ENCODE results near the gene CA11.
"Not testable (repeated sequence)": the region's sequence is repeated elsewhere in the genome, so short reads cannot be mapped to it uniquely, and the experiment has no call there.

CA11 gene

GRCh38 chr19:48664476-48664875, 18.5 kb upstream of the CA11 start:
- no peak for TF ChIP-seq CTCF (IDR thresholded peaks at IDR 0.05; ENCODE audit: insufficient read depth, low read length, missing control alignments)

GRCh38 chr19:48663667-48664066, 17.7 kb upstream of the CA11 start:
- no peak for TF ChIP-seq CTCF (IDR thresholded peaks at IDR 0.05; ENCODE audit: insufficient read depth, low read length, missing control alignments)
- H3K4me3 ChIP-seq (ENCODE audit: low read depth, low read length): no peak overlapping the region
- ChIA-PET CTCF (interaction anchor here (1.4 to 6.5 kb wide), 2 partner anchors 11 to 26 kb away, joined by 3 to 58 read pairs; no protein-coding TSS in a partner anchor), POLR2A (no interaction called here)
- no peak for DNase-seq (ENCODE audit: low read depth, low spot score)

More at GRCh38 chr19:48664476-48664875, 18.5 kb upstream of the CA11 start:
- CTCF ChIA-PET: interaction anchor here (1.0 to 6.5 kb wide), 2 partner anchors 10 to 13 kb away, joined by 4 to 58 read pairs; no protein-coding TSS in a partner anchor
- no peak overlapping the region for H3K4me3 ChIP-seq (ENCODE audit: low read depth, low read length)
- DNase-seq (ENCODE audit: low read depth, low spot score): no peak
- POLR2A ChIA-PET: no interaction called here

GRCh38 chr19:48661711-48662090, 15.7 kb upstream of the CA11 start:
- TF ChIP-seq CTCF (IDR thresholded peaks at IDR 0.05; ENCODE audit: insufficient read depth, low read length, missing control alignments): no peak
- no peak for DNase-seq (ENCODE audit: low read depth, low spot score)
- H3K4me3 ChIP-seq (ENCODE audit: low read depth, low read length): no peak overlapping the region
- ChIA-PET POLR2A (no interaction called here), CTCF (interaction anchor here (1.5 to 6.5 kb wide), 2 partner anchors 13 to 17 kb away, joined by 5 to 58 read pairs; no protein-coding TSS in a partner anchor)

- CTCF ChIA-PET: interaction anchor here (0.8 to 6.5 kb wide), 2 partner anchors 11 to 14 kb away, joined by 3 to 58 read pairs; no protein-coding TSS in a partner anchor
- DNase-seq (ENCODE audit: low read depth, low spot score): no peak
- POLR2A ChIA-PET: no interaction called here
Observed at GRCh38 chr19:48660852-48661710, 15.1 kb upstream of the CA11 start.

GRCh38 chr19:48659768-48660167, 13.8 kb upstream of the CA11 start:
- ChIA-PET POLR2A (no interaction called here), CTCF (interaction anchor here (1.5 kb wide), 1 partner anchor 15 kb away, joined by 6 read pairs; no protein-coding TSS in a partner anchor)
- no peak overlapping the region for H3K4me3 ChIP-seq (ENCODE audit: low read depth, low read length)
- DNase-seq (ENCODE audit: low read depth, low spot score): no peak
- TF ChIP-seq CTCF (IDR thresholded peaks at IDR 0.05; ENCODE audit: insufficient read depth, low read length, missing control alignments): no peak

More at GRCh38 chr19:48660852-48661710, 15.1 kb upstream of the CA11 start:
- TF ChIP-seq CTCF (IDR thresholded peaks at IDR 0.05; ENCODE audit: insufficient read depth, low read length, missing control alignments): no peak
- no peak overlapping the region for H3K4me3 ChIP-seq (ENCODE audit: low read depth, low read length)

GRCh38 chr19:48658483-48658882, 12.5 kb upstream of the CA11 start:
- DNase-seq (ENCODE audit: low read depth, low spot score): no peak
- ChIA-PET POLR2A (no interaction called here), CTCF (interaction anchor here (1.1 to 1.7 kb wide), 2 partner anchors 17 to 184 kb away, joined by 3 to 10 read pairs; no protein-coding TSS in a partner anchor)
- H3K4me3 ChIP-seq (ENCODE audit: low read depth, low read length): no peak overlapping the region
- no peak for TF ChIP-seq CTCF (IDR thresholded peaks at IDR 0.05; ENCODE audit: insufficient read depth, low read length, missing control alignments)

GRCh38 chr19:48657828-48658227, 11.8 kb upstream of the CA11 start:
- POLR2A ChIA-PET; DNase-seq (ENCODE audit: low read depth, low spot score); H3K4me3 ChIP-seq (ENCODE audit: low read depth, low read length): not testable (repeated sequence)
- CTCF ChIA-PET: interaction anchor here (1.1 to 2.7 kb wide), 3 partner anchors 12 to 185 kb away, joined by 3 to 21 read pairs (median 10); partner anchors contain the start of gene CA11
